Activated CD4-positive, alpha-beta T cell treated with anti-CD3 and anti-CD28 coated beads for 48 hours (primary cell): Measurements from ENCODE around the gene ZNF541.

ENCODE experiments used
- DNase-seq: peaks from one replicate; pipeline ENCODE4 v3.0.0-alpha.2; 2020

ZNF541 gene, protein sequence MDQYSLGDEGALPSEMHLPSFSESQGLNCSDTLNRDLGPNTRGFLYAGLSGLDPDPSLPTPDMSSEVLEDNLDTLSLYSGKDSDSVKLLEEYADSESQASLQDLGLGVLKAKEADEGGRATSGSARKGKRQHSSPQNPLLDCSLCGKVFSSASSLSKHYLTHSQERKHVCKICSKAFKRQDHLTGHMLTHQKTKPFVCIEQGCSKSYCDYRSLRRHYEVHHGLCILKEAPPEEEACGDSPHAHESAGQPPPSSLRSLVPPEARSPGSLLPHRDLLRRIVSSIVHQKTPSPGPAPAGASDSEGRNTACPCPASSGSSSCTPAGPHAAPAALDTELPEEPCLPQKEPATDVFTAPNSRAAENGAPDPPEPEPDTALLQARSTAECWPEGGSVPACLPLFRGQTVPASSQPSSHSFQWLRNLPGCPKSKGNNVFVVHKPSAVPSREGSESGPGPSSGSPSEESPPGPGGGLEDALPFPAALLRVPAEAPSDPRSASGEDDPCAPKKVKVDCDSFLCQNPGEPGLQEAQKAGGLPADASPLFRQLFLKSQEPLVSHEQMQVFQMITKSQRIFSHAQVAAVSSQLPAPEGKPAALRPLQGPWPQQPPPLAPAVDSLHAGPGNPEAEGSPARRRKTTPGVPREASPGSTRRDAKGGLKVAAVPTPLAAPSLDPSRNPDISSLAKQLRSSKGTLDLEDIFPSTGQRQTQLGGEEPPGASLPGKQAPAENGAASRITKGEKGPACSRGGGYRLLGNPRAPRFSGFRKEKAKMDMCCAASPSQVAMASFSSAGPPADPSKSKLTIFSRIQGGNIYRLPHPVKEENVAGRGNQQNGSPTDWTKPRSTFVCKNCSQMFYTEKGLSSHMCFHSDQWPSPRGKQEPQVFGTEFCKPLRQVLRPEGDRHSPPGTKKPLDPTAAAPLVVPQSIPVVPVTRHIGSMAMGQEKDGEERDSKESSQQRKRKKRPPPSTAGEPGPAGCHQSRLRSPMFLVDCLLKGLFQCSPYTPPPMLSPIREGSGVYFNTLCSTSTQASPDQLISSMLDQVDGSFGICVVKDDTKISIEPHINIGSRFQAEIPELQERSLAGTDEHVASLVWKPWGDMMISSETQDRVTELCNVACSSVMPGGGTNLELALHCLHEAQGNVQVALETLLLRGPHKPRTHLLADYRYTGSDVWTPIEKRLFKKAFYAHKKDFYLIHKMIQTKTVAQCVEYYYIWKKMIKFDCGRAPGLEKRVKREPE (N-terminal part only)

DNA sequence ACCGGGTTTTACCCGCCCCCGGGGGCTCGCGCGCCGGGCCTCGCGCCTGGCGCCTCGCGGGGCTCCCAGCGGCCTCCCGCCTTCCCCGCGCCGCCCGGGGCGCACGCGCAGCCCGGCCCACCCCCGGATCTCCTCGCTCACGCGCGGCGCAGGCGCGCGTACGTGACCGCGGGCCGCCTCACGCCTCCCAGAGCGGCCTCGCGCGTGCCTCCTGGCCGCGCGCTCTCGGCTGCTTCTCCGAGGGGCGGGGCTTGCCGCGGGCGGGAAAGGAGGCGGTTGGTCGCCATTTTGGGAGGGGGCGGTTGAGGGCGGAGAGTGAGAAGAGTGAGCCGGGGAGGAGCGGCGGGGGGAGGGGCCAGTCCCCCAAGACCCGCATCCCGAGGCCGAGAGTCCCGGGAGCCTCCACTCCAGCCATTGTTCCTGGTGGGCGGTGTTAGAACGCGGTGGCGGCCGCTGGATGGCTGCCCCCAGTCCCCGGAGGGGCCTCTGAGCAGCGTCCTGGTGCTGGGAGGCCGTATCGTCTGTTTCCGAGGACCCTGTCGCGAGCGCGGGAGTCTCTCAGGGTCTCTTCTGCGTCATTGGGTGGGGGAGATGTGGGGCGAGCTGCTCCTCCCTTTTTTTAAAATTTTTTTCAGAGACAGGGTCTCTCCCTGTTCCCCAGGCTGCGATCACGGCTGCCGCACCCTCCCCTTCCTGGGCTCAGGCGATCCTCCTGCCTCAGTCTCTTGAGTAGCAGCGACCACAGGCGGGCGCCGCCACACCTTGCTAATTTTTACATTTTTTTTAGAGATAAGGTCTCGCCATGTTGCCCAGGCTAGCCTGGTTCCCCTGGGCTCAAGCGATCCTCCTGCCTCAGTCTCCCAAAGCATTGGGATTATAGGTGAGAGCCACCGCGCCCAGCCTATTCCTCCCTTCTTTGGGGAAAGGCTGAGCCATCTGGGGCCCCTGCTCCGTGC, at the start of gene ZNF541:
ZNF541 (minus strand) TSS at position 78 of the 956 bp plus-strand sequence. CDS start 17,292 bp downstream, outside the sequence.
- DNase-seq: peak; percentile 83

DNA sequence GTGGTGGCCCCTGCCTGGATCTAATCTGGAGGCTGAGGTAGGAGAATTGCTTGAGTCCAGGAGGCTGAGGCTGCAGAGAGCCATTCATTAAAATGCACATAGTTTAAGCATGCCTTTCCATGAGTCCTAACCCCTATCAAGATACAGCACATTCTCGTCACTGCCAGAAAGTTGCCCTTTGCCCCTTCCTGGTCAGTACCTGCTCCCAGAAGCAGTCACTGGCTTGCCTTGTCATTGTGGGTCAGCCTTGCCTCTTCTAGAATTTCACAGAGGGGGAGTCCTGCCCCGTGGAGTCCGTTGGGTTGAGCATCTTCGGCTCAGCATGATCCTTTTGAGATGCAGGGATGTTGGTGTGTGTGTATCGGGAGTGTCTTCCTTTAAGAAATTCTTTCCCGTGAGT, 46.8 kb upstream of the ZNF541 start:
- DNase-seq: no peak

DNA sequence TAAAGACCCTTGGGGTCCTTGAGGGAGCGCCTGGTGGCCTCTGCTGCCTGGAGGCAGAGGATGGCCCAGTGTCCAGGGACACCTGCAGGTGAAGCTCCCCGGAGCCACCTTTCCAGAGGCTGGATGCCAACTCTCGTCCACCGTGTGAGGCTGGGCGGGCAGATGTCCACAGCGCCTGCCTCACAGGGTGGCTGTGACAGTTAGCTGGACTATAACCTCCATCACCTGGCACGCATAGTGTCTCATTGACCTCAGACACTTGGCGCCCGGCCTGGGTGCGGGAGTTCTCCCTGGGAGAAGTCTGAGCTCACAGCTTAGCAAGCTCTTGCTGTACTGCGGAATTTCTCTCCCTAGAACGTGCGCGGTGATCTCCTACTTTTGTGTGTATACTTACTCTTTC, 45.8 kb upstream of the ZNF541 start:
- no peak for DNase-seq

DNA sequence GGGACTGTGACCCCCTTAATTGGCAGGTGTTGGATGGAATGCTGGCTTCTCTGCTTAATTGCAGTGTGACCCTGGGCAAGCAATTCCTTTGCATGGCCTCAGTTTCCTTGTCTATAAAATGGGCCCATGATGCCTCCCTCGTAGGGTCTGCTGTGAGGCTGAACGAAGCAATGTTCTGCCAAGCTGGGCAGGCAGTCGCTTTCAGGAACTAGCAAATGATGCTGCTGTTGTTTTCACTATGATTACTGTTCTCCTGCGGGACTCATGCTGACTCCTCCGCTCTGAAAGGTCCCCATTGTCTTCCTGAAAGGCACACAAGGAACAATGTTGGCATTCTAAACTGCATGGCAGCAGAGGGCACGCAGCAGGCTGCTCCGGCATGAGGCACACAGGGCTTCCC, 42.8 kb upstream of the ZNF541 start:
- no peak for DNase-seq

DNA sequence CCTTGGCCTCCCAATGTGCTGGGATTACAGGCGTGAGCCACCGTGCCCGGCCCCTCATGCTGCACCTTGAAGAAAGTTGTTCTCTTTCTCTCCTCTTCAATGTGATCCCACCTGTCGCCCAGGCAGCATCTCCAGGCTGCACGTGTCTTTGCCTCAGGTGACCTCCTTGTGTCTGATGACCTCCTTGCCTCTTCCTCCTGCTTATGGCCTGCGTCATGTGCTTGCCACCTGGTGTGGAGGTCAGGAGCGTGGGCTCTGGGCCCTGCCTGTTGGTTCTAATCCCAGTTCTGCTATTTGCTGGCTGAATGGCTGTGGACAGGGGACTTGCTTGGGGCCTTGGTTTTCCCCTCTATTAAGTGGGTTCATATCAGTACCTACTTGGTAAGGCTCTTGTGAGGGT, 42.3 kb upstream of the ZNF541 start:
- no peak for DNase-seq

DNA sequence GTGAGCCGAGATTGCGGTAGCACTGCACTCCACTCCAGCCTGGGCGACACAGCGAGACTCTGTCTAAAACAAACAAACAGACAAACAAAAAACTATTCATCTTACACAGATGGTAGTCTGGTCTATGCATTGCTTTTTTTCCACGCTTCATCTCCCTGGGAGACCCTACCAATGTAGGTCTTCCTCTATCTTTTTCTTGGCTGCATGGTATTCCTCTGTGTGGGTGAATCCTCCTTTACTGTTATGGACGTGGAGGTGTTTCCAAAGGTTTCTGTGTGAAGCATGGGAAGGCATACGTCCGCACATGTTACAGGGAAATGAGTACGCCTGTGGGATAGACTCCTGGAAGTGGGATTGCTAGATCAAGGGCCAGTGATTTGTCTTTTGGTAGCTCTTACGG, 41.6 kb upstream of the ZNF541 start:
- DNase-seq: no peak

DNA sequence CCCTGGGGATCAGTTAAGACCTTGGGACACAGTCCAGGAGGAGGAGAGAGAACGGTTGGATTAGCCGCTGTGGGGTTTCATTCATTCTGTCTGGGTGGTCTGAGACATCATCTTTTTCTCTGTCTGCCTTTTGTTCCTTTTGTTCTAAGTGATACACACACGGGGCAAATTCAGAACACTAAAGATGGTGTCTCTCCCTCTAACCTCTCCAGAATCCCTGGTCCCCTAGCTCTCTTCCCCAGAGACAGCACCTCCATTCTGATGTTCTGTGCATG, 41.0 kb upstream of the ZNF541 start:
- DNase-seq: no peak

DNA sequence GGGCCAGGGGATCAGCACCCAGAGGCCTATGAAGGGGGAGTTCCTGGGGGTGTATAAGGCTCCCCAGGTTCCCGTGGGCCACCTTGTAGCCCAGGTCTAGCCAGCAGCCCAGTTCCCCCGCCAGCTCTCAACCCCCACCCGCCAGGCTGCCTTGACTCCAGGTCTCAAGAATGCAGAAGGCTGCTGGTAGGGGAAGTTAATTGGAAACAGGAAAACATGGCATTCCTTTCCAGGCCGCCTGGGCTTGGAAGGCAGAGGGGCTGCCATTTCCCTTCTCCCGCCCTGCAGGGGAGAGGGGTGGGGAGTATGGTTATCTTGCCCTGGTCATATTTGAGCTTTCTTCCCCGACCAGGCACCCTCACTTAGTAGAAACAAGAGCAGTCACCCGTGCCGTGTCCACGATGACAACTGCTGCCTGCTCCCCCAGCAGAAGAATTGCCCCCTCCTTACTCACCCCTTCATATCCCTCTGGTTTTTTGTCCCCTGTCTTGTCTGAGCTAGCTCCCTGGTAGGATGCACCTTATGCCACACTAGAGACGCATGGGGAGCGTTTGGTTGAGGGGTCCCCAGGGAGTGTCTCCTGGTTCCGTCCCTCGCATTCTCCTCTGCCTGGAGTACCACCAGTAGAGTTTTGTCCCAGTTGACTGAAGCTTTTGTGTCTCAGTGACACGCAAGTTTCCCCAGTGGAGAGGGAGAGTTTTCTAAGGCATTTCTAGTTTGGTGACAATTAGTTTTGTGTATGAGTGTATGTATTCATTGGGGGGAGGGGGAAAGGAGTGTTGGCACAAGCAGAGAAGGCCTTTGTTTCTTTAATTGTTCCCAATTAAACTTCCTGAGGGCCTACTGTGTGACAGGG, 40.4 kb upstream of the ZNF541 start:
- no peak for DNase-seq

DNA sequence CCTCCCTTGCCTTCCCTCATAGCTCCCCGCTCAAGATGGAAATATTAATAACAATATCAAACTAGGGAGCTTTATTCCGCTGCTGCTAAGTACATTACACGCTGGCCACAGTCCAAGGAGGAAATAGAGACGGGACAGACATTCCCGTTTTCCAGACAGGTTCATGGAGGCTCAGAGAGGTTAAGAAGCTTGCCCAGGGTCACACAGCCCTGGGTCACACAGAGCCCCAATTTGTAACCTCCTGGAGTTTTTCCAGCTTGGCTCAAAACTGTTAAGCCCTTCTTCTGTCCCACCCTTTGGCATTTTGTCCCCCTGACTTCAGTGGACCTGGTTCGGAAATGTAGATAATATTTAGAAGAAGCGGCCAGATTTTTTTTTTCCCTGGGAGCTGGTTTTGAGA, 38.0 kb upstream of the ZNF541 start:
- DNase-seq: no peak

DNA sequence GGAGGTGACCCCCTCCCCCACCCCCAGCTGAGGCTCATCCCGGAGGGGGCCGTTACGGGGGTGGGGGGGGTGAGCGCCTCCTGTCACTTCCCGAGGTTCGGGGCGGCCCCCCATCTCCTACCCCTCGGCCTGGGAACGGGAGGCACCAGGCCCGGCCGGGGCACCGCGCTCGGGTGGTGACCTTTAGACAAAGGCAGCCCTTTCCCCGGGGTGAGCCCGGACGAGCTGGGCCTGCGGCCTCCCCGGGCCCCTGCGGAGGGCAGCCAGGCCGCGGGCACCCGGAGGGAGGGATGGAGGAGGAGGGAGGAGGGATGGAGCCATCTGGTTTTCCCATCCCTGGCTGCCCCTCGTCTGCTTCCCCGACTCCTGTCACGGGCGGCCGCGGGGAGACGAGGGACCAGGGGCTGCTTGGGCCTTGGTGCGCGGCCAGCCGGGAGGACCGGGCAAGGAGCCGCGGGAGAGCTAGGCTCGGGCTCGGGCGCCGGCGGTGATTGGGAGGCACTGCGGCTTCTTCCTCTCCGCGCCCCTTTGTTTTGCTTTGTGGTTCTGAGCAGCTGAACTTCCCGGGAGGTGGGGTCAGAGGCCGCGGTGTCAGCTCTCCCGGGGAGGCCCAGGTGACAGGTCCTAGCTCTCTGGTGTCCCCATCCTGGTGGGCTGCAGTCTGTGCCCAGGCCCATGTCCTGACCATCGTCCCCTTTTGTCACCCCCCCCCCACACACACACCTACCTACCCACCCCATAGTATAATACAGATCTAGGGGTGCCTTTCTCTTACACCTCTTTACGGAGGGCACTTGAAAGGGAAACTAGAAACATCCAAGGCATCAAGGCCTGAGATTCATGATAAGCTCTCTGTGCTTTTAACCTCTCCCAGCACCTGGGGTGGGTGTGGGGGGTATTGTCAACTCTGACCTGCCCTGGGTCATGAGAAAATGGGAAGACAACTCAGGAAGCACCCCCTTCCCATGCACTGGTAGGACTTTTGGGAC, 37.3 kb upstream of the ZNF541 start:
- DNase-seq: peak; percentile 62

DNA sequence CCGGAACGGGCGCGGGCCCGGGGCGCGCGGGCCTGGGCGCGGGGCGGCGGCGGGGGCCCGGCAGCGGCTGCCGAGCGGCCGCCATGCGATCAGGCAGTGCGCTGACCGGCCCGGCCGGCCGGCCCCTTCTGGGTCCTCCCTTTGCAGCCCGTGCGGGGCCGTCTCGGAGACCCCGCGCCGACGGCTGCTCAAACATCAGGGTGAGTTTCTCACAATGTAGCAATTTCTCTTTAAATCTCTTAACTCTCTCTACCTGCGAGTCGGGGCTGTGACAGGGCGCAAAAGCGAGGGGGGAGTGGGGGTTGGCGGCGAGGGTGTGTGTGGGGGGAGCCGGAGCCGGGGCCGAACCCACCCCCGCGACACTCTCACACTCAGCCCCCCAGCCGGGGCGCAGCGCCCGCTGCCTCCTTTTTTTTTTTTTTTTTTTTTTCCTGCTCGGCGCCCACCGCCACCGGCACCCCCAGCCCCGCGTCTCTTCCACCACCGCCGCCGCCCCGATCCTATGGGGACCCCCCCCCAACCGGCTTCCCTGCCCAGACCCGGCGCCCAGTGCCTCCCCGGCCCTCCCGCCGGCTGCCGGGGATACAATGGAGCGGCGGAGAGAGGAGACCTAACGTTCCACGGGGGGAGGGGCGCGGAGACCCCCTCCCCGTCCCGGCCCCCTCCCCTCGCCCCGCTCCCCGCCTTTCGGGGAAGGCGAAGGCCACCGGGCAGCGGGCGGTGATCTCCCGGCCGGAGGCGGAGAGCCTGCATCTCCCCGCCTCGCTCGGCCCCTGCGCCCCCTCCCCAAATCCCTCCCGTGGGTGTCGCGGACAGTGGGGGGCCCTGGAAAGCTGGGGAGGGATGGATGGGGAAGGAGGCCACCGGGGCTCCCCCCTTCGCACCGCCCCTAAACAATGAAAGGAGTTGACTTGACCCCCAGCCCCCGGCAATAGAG, 36.3 kb upstream of the ZNF541 start, which contains the start of gene BICRA:
BICRA (plus strand) TSS at position 166 of the 937 bp plus-strand sequence. CDS start 64,441 bp downstream, outside the sequence.
- peak; percentile 88 for DNase-seq

DNA sequence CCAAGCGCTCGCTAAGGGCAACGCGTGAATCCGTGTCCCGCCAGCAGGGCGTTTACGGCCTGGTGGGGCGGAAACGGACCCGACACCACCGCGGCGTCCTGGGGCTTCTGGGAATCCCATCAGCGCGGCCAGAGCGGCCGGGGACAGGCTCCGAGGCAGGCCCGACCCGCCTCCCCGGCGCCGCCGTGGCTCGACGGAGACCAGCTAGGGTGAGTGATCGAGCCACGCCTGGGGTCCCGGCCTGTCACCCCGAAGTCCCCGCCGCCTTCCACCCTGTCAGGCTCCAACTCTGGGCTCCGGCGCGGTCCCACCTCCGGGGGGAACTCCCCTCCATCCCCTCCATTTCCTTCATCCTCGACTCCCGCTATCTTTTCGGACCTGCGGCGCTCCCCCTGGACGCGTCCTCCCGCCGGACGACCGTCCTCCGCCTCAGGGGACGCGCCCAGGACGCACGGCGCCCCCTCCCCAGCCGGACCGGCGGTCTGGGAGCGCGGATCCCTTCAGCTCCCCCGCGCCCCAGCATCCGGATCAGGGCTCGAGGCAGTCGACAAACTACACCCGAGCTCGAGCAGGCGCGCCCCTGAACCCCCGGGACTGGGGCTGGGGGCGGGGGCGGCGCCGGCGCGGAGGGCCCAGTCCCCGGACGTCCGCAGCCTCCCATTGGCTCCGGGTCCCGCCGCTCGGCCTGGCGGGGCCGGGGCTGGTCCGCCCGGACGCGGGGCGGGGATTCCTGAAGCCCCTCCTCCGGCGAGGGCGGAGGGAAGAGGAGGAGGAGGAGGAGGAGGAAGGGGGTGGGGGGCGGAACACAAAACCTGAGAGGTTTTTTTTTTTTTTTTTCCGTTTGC, 35.3 kb upstream of the ZNF541 start:
- DNase-seq: peak; percentile 96

DNA sequence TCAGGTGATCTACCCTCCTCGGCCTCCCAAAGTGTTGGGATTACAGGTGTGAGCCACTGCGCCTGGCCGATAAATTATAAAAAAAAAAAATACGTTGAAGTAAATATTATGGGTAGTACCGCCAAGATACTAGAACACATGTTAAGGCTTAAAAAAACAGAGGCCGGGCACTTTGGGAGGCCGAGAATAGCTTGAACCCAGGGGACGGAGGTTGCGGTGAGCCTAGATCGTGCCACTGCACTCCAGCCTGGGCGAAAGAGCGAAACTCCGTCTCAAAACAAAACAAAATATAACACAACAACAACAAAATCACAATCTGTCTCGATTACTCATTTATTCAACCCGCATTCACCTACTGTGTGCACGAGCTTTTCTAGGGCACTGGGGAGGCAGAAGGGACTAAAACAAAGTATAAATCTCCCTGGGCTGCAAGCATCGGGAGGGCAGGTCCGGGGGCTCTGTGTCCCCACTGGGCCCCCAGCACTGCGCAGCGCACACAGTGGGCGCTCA, 34.7 kb upstream of the ZNF541 start:
- DNase-seq: no peak

DNA sequence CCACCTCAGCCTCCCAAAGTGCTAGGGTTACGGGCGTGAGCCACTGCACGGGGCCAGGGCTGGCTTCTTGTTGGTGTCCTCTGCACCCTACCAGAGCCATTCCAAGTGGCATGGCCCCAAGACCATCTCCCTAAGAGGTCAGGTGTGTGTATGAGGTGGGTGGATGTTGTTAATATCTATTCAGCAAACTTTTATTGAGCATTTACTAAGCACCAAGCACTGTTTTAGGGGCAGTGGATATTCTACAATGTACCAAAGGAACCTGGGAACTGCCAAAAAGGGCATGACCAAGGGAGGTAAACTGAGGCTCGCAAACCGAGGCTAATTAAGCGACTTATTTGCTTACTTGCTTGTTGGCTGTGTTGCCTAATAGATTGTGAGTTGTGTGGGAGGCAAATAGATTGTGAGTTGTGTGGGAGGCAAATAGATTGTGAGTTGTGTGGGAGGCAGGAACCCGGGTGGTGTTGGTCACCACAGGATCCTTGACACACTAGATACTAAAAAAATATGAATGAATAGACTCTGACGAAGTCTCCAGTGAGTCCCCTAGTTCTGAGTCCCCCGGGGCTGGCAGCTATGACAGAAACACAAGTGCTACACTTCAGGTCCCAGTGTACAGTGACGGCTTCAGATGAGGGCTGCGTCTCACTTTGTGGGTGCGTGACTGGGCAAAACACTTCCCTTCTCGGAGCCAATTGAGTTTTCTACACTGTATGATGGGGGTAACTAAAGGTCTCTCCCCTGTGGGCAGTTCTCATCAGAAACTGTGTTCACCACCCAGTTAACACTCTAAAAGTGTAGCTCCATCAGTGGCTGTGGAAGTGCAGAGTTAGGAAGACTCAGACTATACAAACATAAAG, 31.0 kb upstream of the ZNF541 start:
- DNase-seq: no peak

DNA sequence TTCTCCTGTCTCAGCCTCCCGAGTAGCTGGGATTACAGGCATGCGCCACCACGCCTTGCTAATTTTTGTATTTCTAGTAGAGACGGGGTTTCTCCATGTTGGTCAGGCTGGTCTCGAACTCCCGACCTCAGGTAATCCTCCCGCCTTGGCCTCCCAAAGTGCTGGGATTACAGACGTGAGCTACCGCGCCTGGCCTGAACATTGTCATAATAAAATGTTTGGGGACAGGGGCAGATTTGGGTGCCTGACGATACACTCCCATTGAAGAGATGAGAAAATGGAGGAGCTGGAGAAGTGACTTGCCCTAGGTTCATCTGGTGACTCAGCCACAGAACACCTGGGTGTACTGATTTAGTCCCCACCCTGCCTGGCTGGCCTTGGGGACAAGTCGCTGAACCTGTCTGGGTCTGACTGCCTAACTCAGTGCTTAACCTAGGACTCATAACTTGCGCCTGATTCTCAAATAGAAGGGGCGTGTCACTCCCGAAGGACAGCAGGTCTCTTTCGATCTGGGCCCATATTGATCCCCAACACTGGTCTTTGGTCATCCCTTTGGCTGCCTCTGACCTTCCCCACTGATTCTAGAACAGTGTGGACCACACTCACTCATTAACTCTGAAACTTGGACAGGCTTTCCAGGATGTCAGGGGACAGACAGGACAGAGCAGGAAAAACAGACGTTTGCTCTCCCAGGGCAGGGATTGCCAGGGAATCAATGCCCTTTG, 28.4 kb upstream of the ZNF541 start:
- DNase-seq: peak; percentile 17
